ENCODE data around the gene TBC1D1. TPM values are rescaled to one million over a fixed set of nuclear protein-coding genes. Genes with fewer than 3 reads are reported as not detected.
A peak's percentile ranks its signal among the peaks of the same experiment; 100 is the strongest.

Gene TBC1D1
- total RNA-seq, 2 donors from 2014 or later, result 139 to 220 TPM

DNA sequence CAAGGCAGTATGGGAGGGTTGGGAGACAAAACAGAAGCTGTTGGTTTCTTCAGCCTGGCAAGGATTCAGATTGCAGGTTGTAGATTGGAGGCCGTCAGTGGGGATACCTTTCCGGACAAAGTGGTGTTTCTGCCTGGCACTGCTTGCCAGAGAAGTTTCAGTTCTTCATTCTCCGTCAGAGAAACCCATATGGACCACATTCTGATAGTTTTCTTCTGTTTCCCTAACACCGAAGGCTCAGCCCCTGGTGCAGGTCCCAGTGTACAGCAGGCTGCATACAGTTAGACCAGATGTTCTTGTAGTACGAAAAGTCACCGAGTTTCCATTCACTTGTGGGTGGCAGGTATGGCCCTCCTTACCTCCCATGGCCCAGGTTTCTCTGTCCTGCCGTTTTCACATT lies 176.6 kb downstream of the TBC1D1 start:
- no peak overlapping the region for H3K4me3 ChIP-seq
- no peaks in the 10 kb centered on the region for H3K27me3 ChIP-seq
- DNase-seq (ENCODE audit: low spot score), result no peak
- H3K4me1 ChIP-seq, result peaks cover 0 to 52% of the 10 kb centered on the region in 2 donors
- H3K36me3 ChIP-seq, result peaks cover 16% of the 10 kb centered on the region
- peak overlapping the region; percentile 0 to 43 for H3K27ac ChIP-seq
- TF ChIP-seq, protein P1, sequence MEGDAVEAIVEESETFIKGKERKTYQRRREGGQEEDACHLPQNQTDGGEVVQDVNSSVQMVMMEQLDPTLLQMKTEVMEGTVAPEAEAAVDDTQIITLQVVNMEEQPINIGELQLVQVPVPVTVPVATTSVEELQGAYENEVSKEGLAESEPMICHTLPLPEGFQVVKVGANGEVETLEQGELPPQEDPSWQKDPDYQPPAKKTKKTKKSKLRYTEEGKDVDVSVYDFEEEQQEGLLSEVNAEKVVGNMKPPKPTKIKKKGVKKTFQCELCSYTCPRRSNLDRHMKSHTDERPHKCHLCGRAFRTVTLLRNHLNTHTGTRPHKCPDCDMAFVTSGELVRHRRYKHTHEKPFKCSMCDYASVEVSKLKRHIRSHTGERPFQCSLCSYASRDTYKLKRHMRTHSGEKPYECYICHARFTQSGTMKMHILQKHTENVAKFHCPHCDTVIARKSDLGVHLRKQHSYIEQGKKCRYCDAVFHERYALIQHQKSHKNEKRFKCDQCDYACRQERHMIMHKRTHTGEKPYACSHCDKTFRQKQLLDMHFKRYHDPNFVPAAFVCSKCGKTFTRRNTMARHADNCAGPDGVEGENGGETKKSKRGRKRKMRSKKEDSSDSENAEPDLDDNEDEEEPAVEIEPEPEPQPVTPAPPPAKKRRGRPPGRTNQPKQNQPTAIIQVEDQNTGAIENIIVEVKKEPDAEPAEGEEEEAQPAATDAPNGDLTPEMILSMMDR (IDR thresholded peaks at IDR 0.05), result no peak
- H3K9me3 ChIP-seq, result no peaks in the 10 kb centered on the region

DNA sequence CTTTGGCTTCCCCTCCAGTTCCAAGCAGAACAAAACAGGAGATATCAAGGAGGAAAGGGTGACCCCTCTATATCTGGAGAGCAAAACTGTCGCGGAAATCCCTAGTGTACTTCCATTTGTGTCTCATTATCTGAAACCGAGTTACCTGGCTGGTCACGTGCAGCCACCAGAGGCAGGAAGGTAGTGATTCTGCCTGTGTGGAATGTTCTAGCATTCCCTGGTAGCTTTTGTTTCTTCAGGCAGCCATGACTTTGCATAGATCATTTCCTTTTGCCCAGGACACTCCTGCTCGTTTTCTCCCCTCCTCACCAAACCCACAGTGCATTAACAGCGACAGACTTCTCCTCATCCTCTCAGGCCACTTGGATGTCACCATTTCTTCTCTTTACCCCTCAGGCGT lies 177.2 kb downstream of the TBC1D1 start:
- no peak overlapping the region for H3K4me3 ChIP-seq
- H3K27me3 ChIP-seq, result no peaks in the 10 kb centered on the region
- H3K9me3 ChIP-seq, result no peaks in the 10 kb centered on the region
- TF ChIP-seq, protein P1 (IDR thresholded peaks at IDR 0.05), result no peak
- H3K27ac ChIP-seq, result peak overlapping the region; percentile 0 to 43
- H3K4me1 ChIP-seq, result peaks cover 0 to 46% of the 10 kb centered on the region in 2 donors
- peaks cover 16% of the 10 kb centered on the region for H3K36me3 ChIP-seq
- DNase-seq (ENCODE audit: low spot score), result no peak

DNA sequence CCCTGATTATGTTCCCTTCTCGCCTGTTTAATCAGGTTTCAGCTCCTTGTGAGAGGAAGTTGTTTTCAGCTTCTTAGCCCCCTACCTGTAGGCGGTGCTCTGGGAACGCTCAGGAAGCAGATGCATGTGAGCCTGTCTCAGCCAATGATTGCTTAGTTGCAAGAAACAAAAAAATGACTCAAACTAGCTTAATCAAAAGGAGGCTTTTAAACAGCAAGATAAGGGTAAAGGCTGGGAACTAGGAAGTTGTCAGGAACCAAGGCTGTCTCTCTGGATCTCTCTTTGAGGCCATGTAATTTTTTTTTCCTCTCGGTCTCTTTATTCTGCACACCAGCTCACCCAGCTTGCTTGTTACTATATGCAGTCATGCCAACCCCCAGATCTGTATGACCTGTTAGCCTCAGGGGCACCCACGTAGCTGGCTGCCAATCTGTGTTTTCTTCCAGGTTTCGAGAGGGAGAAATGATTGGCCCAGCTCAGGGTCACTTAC lies 178.4 kb downstream of the TBC1D1 start:
- DNase-seq (ENCODE audit: low spot score), result no peak
- Histone ChIP-seq H3K27me3 (no peaks in the 10 kb centered on the region), H3K36me3 (peaks cover 21% of the 10 kb centered on the region), H3K4me3 (no peak overlapping the region), H3K4me1 (peaks cover 0 to 49% of the 10 kb centered on the region in 2 donors), H3K9me3 (no peaks in the 10 kb centered on the region), H3K27ac (peak overlapping the region; percentile 28 to 43)
- TF ChIP-seq, protein P1 (IDR thresholded peaks at IDR 0.05), result peak in 1 of 2 donors; percentile 56

DNA sequence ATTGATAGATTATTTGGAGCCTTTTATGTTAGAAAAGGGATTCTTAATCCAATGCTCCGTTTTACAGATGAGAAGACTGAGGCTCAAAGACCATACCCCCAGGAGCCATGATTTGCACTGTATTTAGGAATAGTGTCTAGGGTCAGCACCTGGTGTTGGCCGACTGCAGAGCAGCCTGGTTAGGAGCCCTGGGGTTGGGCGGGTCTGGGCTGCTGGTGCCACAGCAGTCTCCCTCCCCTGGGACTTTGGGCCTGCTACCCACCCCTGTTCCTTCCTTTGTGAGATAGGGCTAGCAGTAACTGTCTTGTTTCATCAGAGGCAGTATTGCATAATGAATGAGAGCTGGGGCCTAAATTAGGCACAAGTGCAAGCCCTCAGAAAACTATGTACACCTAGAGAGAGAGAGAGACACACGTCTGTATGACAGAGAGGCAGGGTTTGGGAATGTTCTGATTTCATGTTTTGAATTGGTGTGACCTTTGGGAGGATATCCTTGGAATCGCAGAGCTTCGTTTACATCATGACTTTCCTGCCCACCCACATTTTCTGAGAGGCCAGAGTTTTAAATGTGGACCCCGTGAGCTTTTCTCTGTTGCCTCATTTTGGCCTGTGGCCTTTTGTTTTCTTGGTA lies 181.0 kb downstream of the TBC1D1 start:
- H3K9me3 ChIP-seq, result no peaks in the 10 kb centered on the region
- H3K27ac ChIP-seq, result peak overlapping the region; percentile 66 to 73
- peaks cover 0 to 62% of the 10 kb centered on the region in 2 donors for H3K4me1 ChIP-seq
- TF ChIP-seq, protein P1 (IDR thresholded peaks at IDR 0.05), result peak in 1 of 2 donors; percentile 26
- H3K27me3 ChIP-seq, result no peaks in the 10 kb centered on the region
- peaks cover 26% of the 10 kb centered on the region for H3K36me3 ChIP-seq
- no peak overlapping the region for H3K4me3 ChIP-seq
- DNase-seq (ENCODE audit: low spot score), result no peak

DNA sequence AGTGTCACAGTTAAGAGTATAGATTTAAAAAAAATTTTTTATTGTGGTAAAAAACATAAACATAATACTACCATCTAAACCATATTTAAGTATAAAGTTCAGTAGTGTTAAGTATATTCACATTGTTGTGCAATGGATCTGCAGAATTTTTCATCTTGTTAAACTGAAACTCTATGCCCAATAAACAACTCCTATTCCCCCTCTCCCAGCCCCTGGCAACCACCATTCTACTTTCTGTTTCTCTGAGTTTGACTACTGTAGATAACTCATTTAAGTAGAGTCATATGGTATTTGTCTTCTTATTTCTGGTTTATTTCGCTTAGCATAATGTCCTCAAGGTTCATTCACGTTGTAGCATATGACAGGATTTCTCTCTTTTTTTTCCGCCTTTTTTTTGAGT lies 181.7 kb downstream of the TBC1D1 start:
- H3K36me3 ChIP-seq, result peaks cover 28% of the 10 kb centered on the region
- H3K4me1 ChIP-seq, result peaks cover 0 to 61% of the 10 kb centered on the region in 2 donors
- H3K27me3 ChIP-seq, result no peaks in the 10 kb centered on the region
- H3K27ac ChIP-seq, result peak overlapping the region; percentile 66 to 73
- TF ChIP-seq, protein P1 (IDR thresholded peaks at IDR 0.05), result no peak
- no peak overlapping the region for H3K4me3 ChIP-seq
- DNase-seq (ENCODE audit: low spot score), result no peak
- H3K9me3 ChIP-seq, result no peaks in the 10 kb centered on the region
